Fibroblast of skin of left quadriceps (primary cell): ENCODE measurements around the gene SULT2B1.
"Not testable (repeated sequence)": the region's sequence is repeated elsewhere in the genome, so short reads cannot be mapped to it uniquely, and the experiment has no call there.

Experiments used
- DNase-seq, 2 experiments: peaks; one replicate each; pipeline ENCODE4 v3.0.0-alpha.2; 2013; ENCODE audit warnings: low read depth in 2 of 2

Gene SULT2B1

DNA sequence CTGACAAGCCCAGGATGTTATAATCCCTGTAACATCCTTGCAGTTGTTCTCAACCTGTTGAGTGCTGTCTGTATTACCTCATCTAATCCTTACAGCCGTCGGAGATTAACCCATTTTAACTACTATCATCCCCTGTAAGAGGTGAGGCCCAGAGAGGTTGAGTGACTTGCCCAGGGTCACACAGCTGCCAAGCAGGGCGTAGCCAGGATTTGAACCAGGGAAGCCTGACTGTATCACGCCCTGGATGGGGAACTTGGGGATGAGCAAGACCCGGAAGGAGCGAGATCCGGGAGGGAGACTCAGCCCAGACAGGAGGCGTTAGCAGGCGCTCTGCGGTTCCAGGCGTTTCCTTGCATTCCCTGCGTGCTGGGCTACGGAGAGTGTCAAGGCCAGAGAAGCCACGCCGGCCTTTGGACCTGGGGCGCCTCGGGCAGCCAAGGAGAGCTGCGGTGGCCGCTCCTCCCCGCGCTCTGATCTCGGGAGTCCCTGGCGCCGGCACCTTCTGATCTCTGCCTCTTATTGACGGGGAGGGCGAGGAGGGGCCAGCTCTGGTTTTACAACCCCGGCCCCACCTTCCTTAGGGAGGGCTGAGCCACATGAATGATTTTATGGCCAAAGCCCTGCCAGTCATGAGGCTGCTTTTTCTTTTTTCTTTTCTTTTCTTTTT, 6.2 kb downstream of the SULT2B1 start:
- no peak for DNase-seq

- DNase-seq = no peak
Measured at GRCh38 chr19:48560095-48560530, 8.1 kb downstream of the SULT2B1 start.

DNA sequence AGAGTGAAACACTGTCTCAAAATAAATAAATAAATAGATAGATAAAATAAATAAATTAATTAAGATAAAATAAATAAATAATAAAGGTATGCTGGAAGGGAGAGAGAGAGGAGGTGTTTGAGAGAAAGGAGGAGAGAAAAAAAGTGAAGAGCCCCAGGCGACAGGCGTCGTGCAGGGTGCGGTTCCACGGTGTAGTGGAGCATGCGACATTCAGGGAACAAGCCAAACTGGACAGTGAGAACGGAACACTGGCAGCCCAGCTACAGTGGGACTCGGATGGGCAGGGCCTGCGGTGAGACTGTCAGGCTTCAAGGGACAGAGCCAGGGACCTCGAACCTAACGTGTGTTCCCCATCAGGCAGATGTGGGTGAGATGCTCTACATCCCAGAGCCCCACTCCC, 9.4 kb downstream of the SULT2B1 start:
- DNase-seq = no peak

DNA sequence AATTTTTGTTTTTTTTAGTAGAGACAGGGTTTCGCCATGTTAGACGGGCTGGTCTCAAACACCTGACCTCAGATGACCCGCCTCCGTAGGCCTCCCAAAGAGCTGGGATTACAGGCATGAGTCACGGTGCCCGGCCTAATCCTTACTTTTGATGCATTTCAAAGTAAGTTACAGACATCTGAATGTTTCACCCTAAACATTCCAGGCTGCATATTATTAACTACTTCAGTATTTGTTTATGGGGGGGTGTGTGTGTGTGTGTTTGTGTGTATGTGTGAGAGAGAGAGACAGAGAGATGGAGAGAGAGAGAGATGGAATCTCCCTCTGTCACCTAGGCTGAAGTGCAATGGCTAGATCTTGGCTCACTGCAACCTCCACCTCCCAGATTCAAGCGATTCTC, 13.1 kb downstream of the SULT2B1 start:
- peak; percentile 26 to 34 for DNase-seq

DNA sequence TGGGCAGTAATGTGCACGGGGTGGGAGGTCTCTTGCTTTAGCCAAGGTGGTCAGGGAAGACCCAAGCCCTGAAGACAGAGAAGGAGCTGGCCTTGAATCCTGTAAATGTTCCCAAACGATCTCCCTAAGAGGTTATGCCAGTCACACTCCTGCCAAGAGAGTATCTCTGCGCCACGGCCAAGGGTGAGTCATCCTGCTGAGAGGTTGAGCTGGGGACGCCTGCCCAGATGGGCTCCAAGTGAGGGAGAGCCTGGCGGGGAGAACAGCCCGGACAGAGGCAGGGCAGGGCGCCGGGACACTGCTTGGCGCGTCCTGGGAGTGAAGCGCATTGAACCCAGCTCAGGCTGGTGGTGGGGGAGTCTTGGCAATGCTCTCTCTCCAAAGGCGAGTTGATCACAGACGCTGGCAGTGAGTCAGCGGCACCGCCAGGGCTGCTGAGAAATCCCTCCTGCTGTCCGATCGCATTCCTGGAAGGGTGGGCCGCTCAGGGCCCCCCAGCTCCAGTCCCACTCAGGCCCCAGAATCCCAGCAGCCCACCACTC, 16.4 kb downstream of the SULT2B1 start:
- DNase-seq = peak; percentile 47 to 55

- no peak for DNase-seq
Measured at GRCh38 chr19:48569814-48570213, 17.8 kb downstream of the SULT2B1 start.

DNA sequence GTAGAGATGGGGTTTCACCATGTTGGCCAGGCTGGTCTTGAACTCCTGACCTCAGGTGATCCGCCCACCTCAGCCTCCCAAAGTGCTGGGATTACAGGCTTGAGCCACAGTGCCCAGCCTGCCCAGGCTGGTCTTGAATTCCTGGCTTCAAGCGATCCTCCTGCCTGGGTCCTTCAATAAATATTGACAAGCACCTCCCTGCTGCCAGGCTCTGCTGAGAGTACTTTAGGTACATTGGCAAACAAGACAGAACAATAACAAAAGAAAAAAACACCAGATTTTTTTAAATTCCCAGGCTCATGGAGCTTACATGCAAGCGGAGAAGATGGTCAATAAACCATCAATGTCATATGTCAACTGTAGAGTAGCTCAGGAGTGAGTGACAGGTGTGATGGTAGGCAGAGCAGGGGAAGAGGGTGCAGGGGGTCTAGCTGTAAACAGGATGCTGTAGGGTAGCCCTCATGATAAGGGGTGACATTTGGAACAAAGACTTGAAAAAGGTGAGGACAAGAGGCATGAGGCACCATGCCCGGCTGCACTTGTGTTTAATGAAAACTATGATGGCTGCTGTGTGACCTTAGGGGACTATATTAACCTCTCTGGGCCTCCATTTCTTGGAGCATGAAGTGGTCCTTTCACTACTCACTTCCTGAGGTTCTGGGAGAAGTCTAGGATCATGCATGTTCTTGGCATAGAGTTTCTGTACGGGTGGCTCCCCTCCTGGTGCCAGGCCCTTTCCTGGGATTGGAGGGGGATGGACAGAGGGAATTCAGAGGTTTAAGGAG, 19.6 kb downstream of the SULT2B1 start:
- DNase-seq = no peak

GRCh38 chr19:48573163-48573505, 21.2 kb downstream of the SULT2B1 start:
- no peak for DNase-seq

GRCh38 chr19:48575931-48576622, 24.1 kb downstream of the SULT2B1 start:
- DNase-seq = no peak

- DNase-seq = not testable (repeated sequence)
Measured at GRCh38 chr19:48577908-48578307, 25.9 kb downstream of the SULT2B1 start.

GRCh38 chr19:48578891-48579290, 26.9 kb downstream of the SULT2B1 start:
- DNase-seq = peak; percentile 18 to 20

DNA sequence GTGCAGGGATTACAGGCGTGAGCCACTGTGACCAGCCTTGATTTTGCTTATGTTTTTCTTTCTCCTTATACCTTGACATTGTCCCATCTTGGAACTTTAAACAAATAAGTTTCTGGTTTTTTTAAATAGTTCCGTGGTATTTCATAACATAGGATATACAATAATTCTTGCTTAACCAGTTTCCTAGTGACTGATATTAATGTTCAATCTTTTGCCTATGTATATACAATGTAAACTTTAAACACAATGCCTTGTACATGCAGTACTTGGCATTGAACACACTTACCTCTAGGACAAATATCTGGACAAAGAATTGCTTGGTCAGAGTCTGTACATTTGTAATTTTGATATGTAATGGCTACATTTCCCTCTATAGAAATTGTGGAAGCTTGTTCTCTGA, 30.2 kb downstream of the SULT2B1 start:
- DNase-seq = no peak

GRCh38 chr19:48587387-48587786, 35.4 kb downstream of the SULT2B1 start:
- no peak for DNase-seq

DNA sequence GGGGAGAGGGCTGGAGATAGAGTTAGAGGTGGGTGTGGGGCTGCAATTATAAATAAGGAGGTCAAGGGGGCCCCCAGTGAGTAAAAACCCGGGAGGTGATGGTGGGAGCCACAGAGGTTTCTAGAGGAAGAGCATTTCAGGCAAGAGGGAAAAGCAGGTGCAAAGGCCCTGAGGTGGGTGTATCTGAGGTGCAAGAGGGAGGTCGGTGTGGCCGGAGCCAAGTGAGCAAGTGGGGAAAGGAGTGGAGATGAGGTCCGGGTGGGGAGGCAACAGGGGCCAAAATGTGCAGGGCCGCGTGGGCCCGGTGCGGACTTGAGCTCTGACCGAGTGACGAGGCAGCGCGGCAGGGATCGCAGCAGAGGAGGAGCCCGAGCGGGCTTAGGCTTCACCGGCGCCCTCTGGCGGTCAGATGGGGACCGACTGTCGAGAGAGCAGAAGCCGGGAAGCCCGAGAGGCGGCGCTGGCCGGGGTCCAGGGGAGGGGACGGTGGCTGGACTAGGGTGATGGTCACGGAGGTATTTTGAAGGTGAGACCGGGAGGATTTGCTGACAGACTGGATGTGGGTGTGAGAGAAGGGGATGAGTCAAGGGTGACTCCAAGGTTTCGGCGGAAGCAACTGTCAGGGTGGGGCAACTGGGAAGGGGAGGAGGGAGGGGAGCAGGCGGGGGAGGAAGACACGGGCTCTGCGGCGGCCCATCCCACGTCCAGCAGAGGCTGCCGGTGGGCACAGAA, 36.9 kb downstream of the SULT2B1 start:
- DNase-seq = peak in 1 of 2 experiments; percentile 54

DNA sequence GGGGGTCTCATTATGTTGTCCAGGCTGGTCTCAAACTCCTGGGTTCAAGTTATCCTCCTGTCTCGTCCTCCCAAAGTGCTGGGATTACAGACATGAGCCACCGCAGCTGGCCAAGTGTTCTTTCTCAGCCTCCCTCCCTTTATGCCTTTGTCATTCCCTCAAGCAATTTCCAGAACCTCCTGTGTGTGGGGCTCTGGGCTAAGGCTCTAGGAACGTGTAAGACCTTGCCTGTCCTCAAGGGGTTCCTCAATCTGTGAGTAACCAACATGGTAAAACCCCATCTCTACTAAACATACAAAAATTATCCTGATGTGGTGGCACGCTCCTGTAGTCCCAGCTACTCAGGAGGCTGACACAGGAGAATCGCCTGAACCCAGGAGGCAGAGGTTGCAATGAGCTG, 39.0 kb downstream of the SULT2B1 start:
- no peak for DNase-seq

DNA sequence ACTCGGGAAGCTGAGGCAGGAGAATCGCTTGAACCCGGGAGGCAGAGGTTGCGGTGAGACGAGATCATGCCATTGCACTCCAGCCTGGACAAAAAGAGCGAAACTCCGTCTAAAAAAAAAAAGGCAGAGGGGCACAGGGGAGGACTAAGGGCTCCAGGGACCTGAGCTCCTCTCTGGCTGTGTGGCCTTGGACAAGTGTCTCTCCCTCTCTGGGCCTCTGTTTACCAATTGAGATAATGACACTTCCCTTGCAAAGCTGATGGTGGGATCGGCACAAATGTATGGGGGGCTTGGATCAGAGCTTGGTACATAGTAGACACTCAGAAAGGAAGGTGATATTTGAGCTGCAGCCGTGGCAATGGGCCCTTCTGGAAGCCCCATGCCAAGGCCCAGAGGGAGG, 43.2 kb downstream of the SULT2B1 start:
- DNase-seq = no peak

DNA sequence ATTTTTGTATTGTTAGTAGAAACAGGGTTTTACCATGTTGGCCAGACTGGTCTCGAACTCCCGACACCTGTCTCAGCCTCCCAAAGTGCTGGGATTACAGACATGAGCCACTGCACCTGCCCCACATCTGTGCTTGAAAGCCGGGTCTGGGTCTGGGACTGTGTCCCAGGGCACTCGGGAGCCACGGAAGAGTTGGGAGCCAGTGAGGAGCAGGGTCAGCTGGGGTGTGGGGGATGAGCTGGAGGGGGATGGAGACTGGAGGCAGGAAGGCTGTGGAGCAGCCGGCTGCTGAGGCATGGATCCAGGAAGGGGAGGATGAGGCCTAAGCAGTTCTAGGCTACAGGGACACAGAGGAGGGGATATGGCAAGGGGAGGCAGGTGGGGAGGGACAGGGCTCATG, 43.9 kb downstream of the SULT2B1 start:
- DNase-seq = no peak

DNA sequence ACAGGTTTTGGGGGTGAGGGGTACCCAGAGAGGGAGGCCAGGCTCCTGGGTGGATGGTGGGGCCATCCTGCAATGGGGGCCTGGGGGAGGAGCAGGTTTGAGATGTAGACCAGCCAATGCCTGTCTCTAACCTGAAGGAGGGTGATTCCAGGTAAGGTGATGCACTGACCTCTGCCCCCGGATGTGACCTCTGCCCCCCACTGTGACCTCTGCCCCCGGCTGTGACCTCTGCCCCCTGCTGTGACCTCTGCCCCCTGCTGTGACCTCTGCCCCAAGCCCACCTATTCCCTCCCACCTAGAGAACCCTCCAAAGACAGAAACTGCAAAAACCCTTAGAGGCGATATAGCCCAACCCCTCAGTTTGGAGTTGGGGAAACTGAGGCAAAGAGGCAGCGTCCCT, 44.3 kb downstream of the SULT2B1 start:
- DNase-seq = no peak

DNA sequence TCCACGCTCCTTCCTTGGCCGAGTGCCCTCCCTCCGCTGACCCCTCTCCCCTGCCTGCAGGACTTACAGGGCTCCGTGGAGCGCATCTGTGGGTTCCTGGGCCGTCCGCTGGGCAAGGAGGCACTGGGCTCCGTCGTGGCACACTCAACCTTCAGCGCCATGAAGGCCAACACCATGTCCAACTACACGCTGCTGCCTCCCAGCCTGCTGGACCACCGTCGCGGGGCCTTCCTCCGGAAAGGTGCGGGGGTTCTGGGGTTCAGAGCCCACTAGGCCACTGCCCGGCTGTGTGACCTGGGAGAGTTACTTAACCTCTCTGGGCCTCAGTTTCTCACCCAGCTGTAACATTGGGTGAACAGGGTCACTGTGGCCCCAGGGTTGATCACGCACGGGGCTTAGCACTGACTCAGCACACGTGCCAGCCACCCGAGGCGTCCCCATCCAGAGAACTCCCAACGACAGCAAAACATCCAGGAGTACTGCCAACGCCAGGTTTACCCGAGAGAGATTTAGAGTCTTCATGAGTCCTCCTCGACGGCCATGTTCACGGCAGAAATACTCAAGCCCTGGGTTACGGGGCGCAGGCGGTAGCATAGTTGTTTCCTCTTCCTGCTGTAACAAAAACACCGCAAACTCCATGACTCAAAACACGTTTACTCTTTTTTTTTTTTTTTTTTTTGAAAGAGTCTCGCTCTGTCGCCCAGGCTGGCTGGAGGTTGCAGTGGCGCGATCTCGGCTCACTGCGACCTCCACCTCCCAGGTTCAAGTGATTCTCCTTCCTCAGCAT, 44.9 kb downstream of the SULT2B1 start:
- DNase-seq = no peak

DNA sequence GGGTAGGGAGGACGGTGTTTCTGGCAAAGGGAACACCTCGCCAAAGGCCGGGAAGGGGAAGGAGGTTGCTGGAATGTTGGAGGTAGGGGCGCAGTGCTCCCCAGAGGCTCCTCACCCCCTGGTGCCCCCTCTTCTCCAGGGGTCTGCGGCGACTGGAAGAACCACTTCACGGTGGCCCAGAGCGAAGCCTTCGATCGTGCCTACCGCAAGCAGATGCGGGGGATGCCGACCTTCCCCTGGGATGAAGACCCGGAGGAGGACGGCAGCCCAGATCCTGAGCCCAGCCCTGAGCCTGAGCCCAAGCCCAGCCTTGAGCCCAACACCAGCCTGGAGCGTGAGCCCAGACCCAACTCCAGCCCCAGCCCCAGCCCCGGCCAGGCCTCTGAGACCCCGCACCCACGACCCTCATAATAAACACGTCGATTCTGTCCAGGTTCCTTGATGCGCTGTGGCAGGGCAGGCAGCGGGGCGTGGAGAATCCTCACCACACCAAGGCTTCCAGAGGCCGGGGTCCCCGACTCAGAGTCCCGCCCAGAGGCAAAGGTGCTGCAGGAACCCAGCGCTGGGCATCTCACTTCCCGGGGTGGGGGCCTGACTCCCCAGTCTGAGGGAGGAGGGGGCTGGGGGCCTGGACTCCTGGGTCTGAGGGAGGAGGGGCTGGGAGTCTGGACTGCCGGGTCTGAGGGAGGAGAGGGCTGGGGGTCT, 47.2 kb downstream of the SULT2B1 start:
- no peak for DNase-seq
